Measurements from ENCODE around the gene MUS81. TPM values are rescaled to one million over a fixed set of nuclear protein-coding genes. Genes with fewer than 3 reads are reported as not detected.

Gene MUS81
- total RNA-seq, 4 donors from 2014 or later: 54.0 to 83.1 (median 68.3) TPM

DNA sequence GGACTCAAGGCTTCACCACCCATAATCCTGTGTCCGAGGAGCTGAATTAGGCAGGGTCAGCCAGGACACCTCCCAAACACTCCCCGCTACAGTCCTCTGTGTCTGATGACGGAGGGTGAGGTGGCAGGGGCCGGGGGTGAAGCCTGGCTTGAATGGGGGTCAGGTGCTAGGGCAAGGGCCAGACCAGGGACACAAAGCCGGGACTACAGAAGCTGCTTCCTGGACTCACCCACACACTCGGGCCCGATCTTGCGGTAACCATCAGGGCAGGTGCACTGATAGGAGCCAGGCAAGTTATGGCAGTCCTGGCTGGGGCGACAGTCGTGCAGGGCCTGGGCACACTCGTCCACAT, 10.1 kb downstream of the MUS81 start:
- 52 to 70% methylated on average over 5 to 10 of the region's 11 CpGs for WGBS, 2 donors
- H3K27me3 ChIP-seq: no peaks in the 10 kb centered on the region
- no peak overlapping the region for H3K4me3 ChIP-seq
- peaks cover 0 to 46% (median 12%) of the 10 kb centered on the region in 4 donors for H3K4me1 ChIP-seq
- DNase-seq (ENCODE audit: low spot score in 2 of 2): no peak
- peaks cover 0 to 56% (median 9%) of the 10 kb centered on the region in 3 donors for H3K36me3 ChIP-seq
- H3K9me3 ChIP-seq: no peaks in the 10 kb centered on the region
- H3K27ac ChIP-seq: peak overlapping the region in 1 of 4 donors; percentile 95
- TF ChIP-seq EP300 (IDR thresholded peaks at IDR 0.05) (no peak), POLR2A (IDR thresholded peaks at IDR 0.05) (no peak)
- TF ChIP-seq, protein P1, sequence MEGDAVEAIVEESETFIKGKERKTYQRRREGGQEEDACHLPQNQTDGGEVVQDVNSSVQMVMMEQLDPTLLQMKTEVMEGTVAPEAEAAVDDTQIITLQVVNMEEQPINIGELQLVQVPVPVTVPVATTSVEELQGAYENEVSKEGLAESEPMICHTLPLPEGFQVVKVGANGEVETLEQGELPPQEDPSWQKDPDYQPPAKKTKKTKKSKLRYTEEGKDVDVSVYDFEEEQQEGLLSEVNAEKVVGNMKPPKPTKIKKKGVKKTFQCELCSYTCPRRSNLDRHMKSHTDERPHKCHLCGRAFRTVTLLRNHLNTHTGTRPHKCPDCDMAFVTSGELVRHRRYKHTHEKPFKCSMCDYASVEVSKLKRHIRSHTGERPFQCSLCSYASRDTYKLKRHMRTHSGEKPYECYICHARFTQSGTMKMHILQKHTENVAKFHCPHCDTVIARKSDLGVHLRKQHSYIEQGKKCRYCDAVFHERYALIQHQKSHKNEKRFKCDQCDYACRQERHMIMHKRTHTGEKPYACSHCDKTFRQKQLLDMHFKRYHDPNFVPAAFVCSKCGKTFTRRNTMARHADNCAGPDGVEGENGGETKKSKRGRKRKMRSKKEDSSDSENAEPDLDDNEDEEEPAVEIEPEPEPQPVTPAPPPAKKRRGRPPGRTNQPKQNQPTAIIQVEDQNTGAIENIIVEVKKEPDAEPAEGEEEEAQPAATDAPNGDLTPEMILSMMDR (IDR thresholded peaks at IDR 0.05): no peak

DNA sequence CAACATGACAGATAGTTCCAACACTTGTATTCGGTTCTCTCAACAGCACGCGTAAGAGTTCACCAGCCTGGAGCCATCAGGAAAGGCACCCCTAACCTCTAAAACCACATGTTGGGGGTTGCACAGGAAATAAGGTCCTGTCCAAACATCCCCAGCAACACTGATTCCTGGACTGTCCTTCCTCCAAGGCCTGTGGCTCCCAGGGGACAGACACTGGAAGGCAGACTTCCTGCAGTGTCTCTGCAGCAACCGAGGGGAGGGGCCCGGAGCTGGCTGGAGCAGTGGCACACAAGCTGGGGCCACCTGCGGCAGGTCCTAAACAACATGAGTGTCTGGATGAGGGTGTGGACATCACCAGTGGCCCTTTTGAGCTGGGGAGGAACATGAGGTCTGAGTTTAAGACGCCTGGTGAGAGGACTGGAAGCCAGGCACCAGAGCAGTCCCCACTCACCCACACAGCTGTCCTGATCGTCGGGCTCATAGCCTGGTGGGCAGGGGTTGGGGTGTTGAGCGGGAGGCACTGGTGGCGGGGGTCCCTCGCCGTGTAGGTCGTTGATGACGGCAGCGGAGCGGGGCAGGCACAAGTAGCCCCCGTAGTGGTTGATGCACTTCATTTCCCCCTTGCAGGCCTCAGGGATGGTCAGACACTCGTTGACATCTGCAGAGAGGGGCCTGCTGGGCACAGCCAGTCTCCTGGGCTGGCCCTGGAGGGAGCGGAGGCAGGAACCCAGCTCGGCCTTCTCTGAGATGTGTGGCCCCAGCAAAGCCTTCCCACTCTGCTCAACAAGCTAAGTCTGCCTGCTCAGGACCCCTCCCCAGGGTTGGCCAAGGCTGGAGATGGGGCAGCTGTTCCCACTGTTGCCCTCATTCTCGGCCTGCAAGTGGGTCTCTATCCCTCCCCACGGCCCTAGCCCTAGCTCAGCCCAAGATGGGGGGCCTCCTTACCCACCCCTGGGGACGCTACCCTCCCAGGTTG, 10.8 kb downstream of the MUS81 start:
- Histone ChIP-seq H3K4me1 (peaks cover 0 to 46% (median 12%) of the 10 kb centered on the region in 4 donors), H3K27ac (peak overlapping the region in 3 of 4 donors; percentile 88 to 95 (median 95)), H3K9me3 (no peaks in the 10 kb centered on the region), H3K27me3 (no peaks in the 10 kb centered on the region), H3K36me3 (peaks cover 0 to 49% (median 2%) of the 10 kb centered on the region in 3 donors), H3K4me3 (peak overlapping the region in 1 of 4 donors; percentile 69)
- 65 to 69% methylated on average over 17 to 20 of the region's 24 CpGs for WGBS, 2 donors
- no peak for DNase-seq (ENCODE audit: low spot score in 2 of 2)
- TF ChIP-seq EP300 (IDR thresholded peaks at IDR 0.05): no peak

DNA sequence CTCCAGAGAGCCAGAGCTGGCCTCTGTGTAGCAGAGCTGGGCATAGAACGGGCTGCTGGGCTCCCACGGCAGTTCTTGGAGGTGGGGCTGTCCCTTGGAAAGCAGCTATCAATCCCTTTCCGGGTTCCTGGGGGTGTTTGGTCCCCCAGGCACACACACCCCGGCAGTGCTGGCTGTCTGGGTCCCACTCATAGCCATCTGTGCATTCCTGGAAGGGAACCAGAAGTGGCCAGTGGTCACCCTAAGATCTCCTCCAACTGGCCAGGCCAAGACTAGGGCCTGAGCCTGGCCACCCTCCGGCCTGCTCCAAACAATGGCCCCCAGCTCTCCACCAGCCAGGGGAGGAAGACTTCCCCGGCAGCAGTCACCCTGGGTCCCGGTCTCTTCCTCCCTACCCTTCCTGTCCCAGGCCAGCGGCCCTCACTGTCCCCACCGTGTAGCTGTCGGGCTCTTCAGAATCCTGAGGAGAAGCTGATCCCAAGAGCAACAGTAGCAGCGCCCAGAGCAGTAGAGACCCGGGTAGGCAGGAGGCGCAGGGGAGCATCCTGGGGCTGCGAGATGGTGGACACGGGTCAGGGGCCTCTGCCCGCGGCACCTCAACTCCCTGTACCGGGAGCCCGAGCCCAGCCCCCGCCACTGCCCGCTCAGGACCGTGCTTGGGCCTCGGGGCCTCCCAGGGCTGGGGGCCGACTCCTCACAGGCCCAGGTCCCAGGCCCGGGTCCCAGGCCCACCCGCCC, 11.7 kb downstream of the MUS81 start:
- Histone ChIP-seq H3K27me3 (no peaks in the 10 kb centered on the region), H3K4me3 (peak overlapping the region; percentile 44 to 69 (median 56)), H3K9me3 (no peaks in the 10 kb centered on the region), H3K36me3 (peaks cover 0 to 39% (median 0%) of the 10 kb centered on the region in 3 donors), H3K27ac (peak overlapping the region; percentile 84 to 95 (median 92)), H3K4me1 (peaks cover 0 to 46% (median 12%) of the 10 kb centered on the region in 4 donors)
- TF ChIP-seq, protein P1 (IDR thresholded peaks at IDR 0.05): no peak
- no peak for TF ChIP-seq POLR2A (IDR thresholded peaks at IDR 0.05)
- no peak for TF ChIP-seq EP300 (IDR thresholded peaks at IDR 0.05)
- 15 to 16% methylated on average over 8 to 13 of the region's 26 CpGs for WGBS, 2 donors
- no peak for DNase-seq (ENCODE audit: low spot score in 2 of 2)

DNA sequence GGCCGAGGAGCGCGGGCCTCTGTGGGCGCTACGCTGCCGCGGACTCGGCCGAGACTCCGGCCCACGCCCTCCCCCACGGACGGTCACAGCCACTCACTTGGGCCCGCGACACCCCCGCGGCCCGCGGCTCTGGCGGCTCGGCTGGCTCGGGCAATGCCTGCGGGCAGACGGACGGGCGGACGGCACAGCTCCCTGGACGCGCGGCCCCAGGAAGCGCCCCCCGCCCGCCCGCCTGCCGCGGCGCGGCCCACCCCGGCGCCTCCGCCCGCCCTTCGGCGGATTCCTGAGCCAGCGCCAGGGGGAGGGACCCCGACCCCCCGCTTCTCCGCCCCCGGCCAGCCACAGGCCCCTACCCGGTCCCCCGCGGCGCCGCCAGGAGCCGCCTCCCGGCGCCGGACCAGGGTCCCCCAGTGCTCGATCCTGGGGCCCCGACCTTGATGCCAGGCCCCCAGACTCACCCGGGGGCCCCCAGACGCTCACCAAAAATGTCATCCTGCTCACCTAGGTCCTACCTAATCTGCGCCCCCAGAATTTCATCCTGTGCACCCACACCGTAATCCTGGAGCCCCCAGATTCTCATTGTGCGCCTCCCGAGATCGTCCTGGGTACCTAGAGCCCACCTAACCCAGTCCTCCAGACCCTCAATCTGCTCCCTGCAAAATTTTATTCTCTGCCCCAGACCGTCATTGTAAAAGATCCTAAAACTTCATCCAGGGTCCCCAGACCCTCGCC, 12.5 kb downstream of the MUS81 start, which contains the start of gene EFEMP2:
Gene EFEMP2 (minus strand): TSS at position 215 of the 732 bp plus-strand sequence. CDS start 446 bp downstream, outside the sequence.
- Histone ChIP-seq H3K27me3 (no peaks in the 10 kb centered on the region), H3K36me3 (peaks cover 0 to 32% (median 0%) of the 10 kb centered on the region in 3 donors), H3K4me1 (peaks cover 0 to 42% (median 12%) of the 10 kb centered on the region in 4 donors), H3K9me3 (no peaks in the 10 kb centered on the region), H3K4me3 (peak within 1 kb of the TSS; percentile 44 to 69 (median 56)), H3K27ac (peak within 1 kb of the TSS; percentile 84 to 95 (median 92))
- TF ChIP-seq POLR2A (IDR thresholded peaks at IDR 0.05): no peak
- no peak for TF ChIP-seq EP300 (IDR thresholded peaks at IDR 0.05)
- TF ChIP-seq, protein P1 (IDR thresholded peaks at IDR 0.05): no peak
- DNase-seq (ENCODE audit: low spot score in 2 of 2): no peak
- WGBS, 2 donors: 0 to 2% methylated on average over 15 to 22 of the region's 69 CpGs

Data from tibial nerve (tissue), 4 donors.